HG03103 (cell line): ENCODE data around the gene ADARB2.
"Not testable (repeated sequence)": the region's sequence is repeated elsewhere in the genome, so short reads cannot be mapped to it uniquely, and the experiment has no call there.

Source experiments
- ATAC-seq: cut with Tn5 transposase; IDR thresholded peaks from one replicate; pipeline ENCODE4 v1.9.1; 2021; ENCODE audit warnings: low read depth; ENCODE audit not compliant: unreplicated experiment

Gene ADARB2

GRCh38 chr10:1624240-1624639, 113.1 kb downstream of the ADARB2 start:
- ATAC-seq, result no peak

GRCh38 chr10:1620803-1621202, 116.5 kb downstream of the ADARB2 start:
- ATAC-seq, result no peak

- not testable (repeated sequence) for ATAC-seq
Observed at GRCh38 chr10:1617376-1618317, 119.7 kb downstream of the ADARB2 start.

- ATAC-seq, result not testable (repeated sequence)
Observed at GRCh38 chr10:1616701-1617100, 120.6 kb downstream of the ADARB2 start.

GRCh38 chr10:1615186-1615954, 122.0 kb downstream of the ADARB2 start:
- no peak for ATAC-seq

GRCh38 chr10:1613511-1613910, 123.8 kb downstream of the ADARB2 start:
- no peak for ATAC-seq

- no peak for ATAC-seq
Observed at GRCh38 chr10:1612908-1613307, 124.4 kb downstream of the ADARB2 start.

- no peak for ATAC-seq
Observed at GRCh38 chr10:1611936-1612550, 125.3 kb downstream of the ADARB2 start.

- ATAC-seq, result no peak
Observed at GRCh38 chr10:1610986-1611770, 126.1 kb downstream of the ADARB2 start.

GRCh38 chr10:1609648-1609970, 127.7 kb downstream of the ADARB2 start:
- no peak for ATAC-seq

- no peak for ATAC-seq
Observed at GRCh38 chr10:1608851-1609647, 128.3 kb downstream of the ADARB2 start.

- no peak for ATAC-seq
Observed at GRCh38 chr10:1608408-1608807, 128.9 kb downstream of the ADARB2 start.

- ATAC-seq, result no peak
Observed at GRCh38 chr10:1607466-1607865, 129.9 kb downstream of the ADARB2 start.

GRCh38 chr10:1605999-1606940, 131.1 kb downstream of the ADARB2 start:
- ATAC-seq, result no peak

- ATAC-seq, result no peak
Observed at GRCh38 chr10:1605121-1605520, 132.2 kb downstream of the ADARB2 start.

GRCh38 chr10:1604246-1604645, 133.1 kb downstream of the ADARB2 start:
- no peak for ATAC-seq

- no peak for ATAC-seq
Observed at GRCh38 chr10:1603181-1603580, 134.1 kb downstream of the ADARB2 start.

GRCh38 chr10:1602037-1602484, 135.3 kb downstream of the ADARB2 start:
- ATAC-seq, result no peak

- no peak for ATAC-seq
Observed at GRCh38 chr10:1601406-1601805, 135.9 kb downstream of the ADARB2 start.
